Peyer's patch (tissue), 4 donors: Measurements from ENCODE around the gene RNF150. TPM values are rescaled to one million over a fixed set of nuclear protein-coding genes. Genes with fewer than 3 reads are reported as not detected.

ENCODE experiments used
- DNase-seq, 3 donors: peaks; one replicate each; pipeline ENCODE4 v3.0.0-alpha.2; 2017 to 2019
- H3K27ac ChIP-seq, 4 donors: fragments of 200-600 bp; sonication (generic); one replicate each; pipeline ENCODE4 v1.5.1; 2016 to 2019
- H3K27me3 ChIP-seq, 2 donors: fragments of 200-600 bp; sonication (generic); one replicate each; pipeline ENCODE4 v1.5.1; 2019
- H3K36me3 ChIP-seq, 3 donors: fragments of 200-600 bp; sonication (generic); one replicate each; pipeline ENCODE4 v1.5.1; 2016 to 2019
- H3K4me1 ChIP-seq, 4 donors: fragments of 200-600 bp; sonication (generic); one replicate each; pipeline ENCODE4 v1.5.1; 2016 to 2019
- H3K4me3 ChIP-seq, 4 donors: fragments of 200-600 bp; sonication (generic); 1 replicate in 3 of 4; 2 replicates in 1 of 4; pipeline ENCODE4 v1.5.1; 2016 to 2019; ENCODE audit warnings: mild to moderate bottlenecking in 1 of 4
- H3K9me3 ChIP-seq, 4 donors: fragments of 200-600 bp; sonication (generic); one replicate each; pipeline ENCODE4 v1.5.1; 2016 to 2019; ENCODE audit warnings: mild to moderate bottlenecking in 1 of 4
- POLR2A ChIP-seq, 2 donors: fragments of 450-650 bp; IDR thresholded peaks; one replicate each; pipeline ENCODE4 v1.5.1; 2017; ENCODE audit warnings: antibody characterized with exemption in 2 of 2, mild to moderate bottlenecking in 2 of 2, moderate library complexity in 2 of 2
- total RNA-seq, 4 donors: library from RNA; depleted of rRNA; stranded (reverse); fragments of >200 nt; gene quantifications; one replicate each; pipeline ENCODE4 v1.1.0, GENCODE V29; 2016
- TF ChIP-seq, protein P1 (sequence below), 6 experiments: fragments of 450-650 bp in 4 of 6; fragments of 200-600 bp in 2 of 6; sonication (generic) in 1 of 6; IDR thresholded peaks; one replicate each; pipeline ENCODE4 v1.5.1; 2017 to 2019; ENCODE audit warnings: antibody characterized with exemption in 6 of 6, mild to moderate bottlenecking in 3 of 6, moderate library complexity in 1 of 6

Gene RNF150
- total RNA-seq, 4 donors from 2014 or later: 1.2 to 9.9 (median 2.5) TPM

DNA sequence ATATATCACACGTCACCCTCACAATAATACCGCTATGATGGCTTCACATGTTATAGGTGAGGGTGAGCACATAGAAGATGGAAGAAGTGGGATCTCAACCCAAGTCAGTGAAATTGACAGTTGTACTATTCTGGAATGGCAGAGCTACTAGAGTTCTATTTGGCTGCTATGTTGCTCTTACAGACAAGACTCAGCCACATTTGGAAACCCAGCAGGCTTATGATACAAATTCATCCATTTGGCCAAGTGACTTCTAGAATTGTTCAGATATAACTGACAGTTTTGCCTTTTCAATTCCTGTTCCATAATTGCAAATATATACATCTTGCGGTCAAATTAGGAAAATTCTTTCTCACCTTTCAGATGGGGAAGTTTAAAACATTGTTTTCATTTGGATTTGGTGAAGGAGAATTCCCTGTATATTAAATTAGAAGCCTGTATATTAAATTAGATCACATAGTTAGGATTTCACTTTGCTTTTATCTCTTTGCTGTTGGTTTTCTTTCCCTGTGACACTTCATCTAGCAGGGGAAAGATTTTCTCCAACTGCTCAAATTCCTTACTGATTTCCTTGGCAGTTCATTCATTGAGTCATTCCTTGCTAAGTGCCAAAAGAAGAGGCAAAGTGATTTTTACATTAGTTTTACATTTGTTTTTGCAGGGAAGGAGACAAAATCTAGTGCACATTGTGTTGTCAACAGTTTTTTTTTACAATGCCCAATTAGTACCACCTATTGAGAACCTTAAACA is 256.5 kb downstream of the RNF150 start:
- Histone ChIP-seq H3K27me3 (no peaks in the 10 kb centered on the region), H3K4me3 (no peak overlapping the region), H3K4me1 (no peaks in the 10 kb centered on the region), H3K36me3 (no peaks in the 10 kb centered on the region), H3K9me3 (no peaks in the 10 kb centered on the region), H3K27ac (no peak overlapping the region)
- DNase-seq: no peak
- TF ChIP-seq, protein P1, sequence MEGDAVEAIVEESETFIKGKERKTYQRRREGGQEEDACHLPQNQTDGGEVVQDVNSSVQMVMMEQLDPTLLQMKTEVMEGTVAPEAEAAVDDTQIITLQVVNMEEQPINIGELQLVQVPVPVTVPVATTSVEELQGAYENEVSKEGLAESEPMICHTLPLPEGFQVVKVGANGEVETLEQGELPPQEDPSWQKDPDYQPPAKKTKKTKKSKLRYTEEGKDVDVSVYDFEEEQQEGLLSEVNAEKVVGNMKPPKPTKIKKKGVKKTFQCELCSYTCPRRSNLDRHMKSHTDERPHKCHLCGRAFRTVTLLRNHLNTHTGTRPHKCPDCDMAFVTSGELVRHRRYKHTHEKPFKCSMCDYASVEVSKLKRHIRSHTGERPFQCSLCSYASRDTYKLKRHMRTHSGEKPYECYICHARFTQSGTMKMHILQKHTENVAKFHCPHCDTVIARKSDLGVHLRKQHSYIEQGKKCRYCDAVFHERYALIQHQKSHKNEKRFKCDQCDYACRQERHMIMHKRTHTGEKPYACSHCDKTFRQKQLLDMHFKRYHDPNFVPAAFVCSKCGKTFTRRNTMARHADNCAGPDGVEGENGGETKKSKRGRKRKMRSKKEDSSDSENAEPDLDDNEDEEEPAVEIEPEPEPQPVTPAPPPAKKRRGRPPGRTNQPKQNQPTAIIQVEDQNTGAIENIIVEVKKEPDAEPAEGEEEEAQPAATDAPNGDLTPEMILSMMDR (IDR thresholded peaks at IDR 0.05): no peak
- no peak for TF ChIP-seq POLR2A (IDR thresholded peaks at IDR 0.05)

GRCh38 chr4:140875746-140876452 is 257.4 kb downstream of the RNF150 start:
- Histone ChIP-seq H3K27me3 (no peaks in the 10 kb centered on the region), H3K9me3 (no peaks in the 10 kb centered on the region), H3K4me3 (no peak overlapping the region), H3K4me1 (no peaks in the 10 kb centered on the region), H3K27ac (no peak overlapping the region), H3K36me3 (no peaks in the 10 kb centered on the region)
- DNase-seq: no peak
- no peak for TF ChIP-seq POLR2A (IDR thresholded peaks at IDR 0.05)
- TF ChIP-seq, protein P1 (IDR thresholded peaks at IDR 0.05): no peak

GRCh38 chr4:140874056-140874455 is 259.2 kb downstream of the RNF150 start:
- TF ChIP-seq, protein P1 (IDR thresholded peaks at IDR 0.05): no peak
- no peak for TF ChIP-seq POLR2A (IDR thresholded peaks at IDR 0.05)

DNA sequence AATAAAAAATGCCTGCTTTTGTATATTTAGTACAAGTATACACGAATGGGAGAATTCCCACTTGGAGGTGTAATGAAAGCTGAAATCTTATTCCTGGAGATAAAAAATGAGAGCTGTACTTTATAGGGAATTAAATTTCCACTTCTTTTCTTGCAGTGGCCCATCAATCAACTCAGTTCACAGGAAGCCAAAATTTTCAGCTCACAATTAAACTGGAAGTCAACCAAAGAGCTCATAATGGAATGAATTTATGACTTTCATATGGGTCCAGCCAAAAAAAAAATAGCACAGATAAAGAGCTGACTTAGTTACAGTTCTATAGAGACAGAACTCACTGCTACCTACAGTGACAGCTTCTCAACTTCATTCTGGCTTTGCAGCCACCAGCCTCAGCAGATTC is 261.9 kb downstream of the RNF150 start:
- no peaks in the 10 kb centered on the region for H3K4me1 ChIP-seq
- no peak overlapping the region for H3K27ac ChIP-seq
- H3K9me3 ChIP-seq: no peaks in the 10 kb centered on the region
- no peaks in the 10 kb centered on the region for H3K36me3 ChIP-seq
- H3K4me3 ChIP-seq: no peak overlapping the region
- TF ChIP-seq POLR2A (IDR thresholded peaks at IDR 0.05): no peak
- TF ChIP-seq, protein P1 (IDR thresholded peaks at IDR 0.05): no peak
- H3K27me3 ChIP-seq: no peaks in the 10 kb centered on the region
- DNase-seq: no peak

More at GRCh38 chr4:140874056-140874455, 259.2 kb downstream of the RNF150 start:
- no peak overlapping the region for H3K27ac ChIP-seq
- no peaks in the 10 kb centered on the region for H3K36me3 ChIP-seq
- H3K27me3 ChIP-seq: no peaks in the 10 kb centered on the region
- no peak overlapping the region for H3K4me3 ChIP-seq
- DNase-seq: no peak
- no peaks in the 10 kb centered on the region for H3K4me1 ChIP-seq
- H3K9me3 ChIP-seq: no peaks in the 10 kb centered on the region

- H3K4me1 ChIP-seq: no peaks in the 10 kb centered on the region
- H3K36me3 ChIP-seq: no peaks in the 10 kb centered on the region
- TF ChIP-seq, protein P1 (IDR thresholded peaks at IDR 0.05): no peak
- no peak for TF ChIP-seq POLR2A (IDR thresholded peaks at IDR 0.05)
- no peak overlapping the region for H3K4me3 ChIP-seq
- no peak overlapping the region for H3K27ac ChIP-seq
- no peak for DNase-seq
- no peaks in the 10 kb centered on the region for H3K27me3 ChIP-seq
- H3K9me3 ChIP-seq: no peaks in the 10 kb centered on the region
Measured at GRCh38 chr4:140870427-140870826, 262.8 kb downstream of the RNF150 start.
